Astrocyte (in vitro differentiated cells and primary cell): Measurements from ENCODE around the gene TMEM256. TPM values are rescaled to one million over a fixed set of nuclear protein-coding genes. Genes with fewer than 3 reads are reported as not detected.
"Not testable (repeated sequence)": the region's sequence is repeated elsewhere in the genome, so short reads cannot be mapped to it uniquely, and the experiment has no call there.

Source experiments
- DNase-seq: peaks from one replicate; pipeline ENCODE4 v3.0.0-alpha.2; 2010; ENCODE audit warnings: low read depth
- FAIRE-seq: peaks from 2 replicates; lab custom pipeline; 2011; peaks lifted over from hg19 to GRCh38; lab: Jason Lieb, UNC
- H2AFZ ChIP-seq: 2 replicates; pipeline ENCODE4 v1.6.0; 2012; ENCODE audit warnings: low read depth, low read length, inconsistent platforms
- H3K27ac ChIP-seq: 2 replicates; pipeline ENCODE4 v1.5.1; 2011; ENCODE audit warnings: low read depth, low read length, inconsistent platforms
- H3K27me3 ChIP-seq: 2 replicates; pipeline ENCODE4 v1.6.0; 2011; ENCODE audit warnings: low read length, inconsistent platforms; ENCODE audit not compliant: insufficient read depth
- H3K36me3 ChIP-seq: 2 replicates; pipeline ENCODE4 v1.5.1; 2011; ENCODE audit warnings: low read length, inconsistent platforms; ENCODE audit not compliant: insufficient read depth
- H3K4me1 ChIP-seq: 2 replicates; pipeline ENCODE4 v1.5.1; 2011; ENCODE audit warnings: low read length, inconsistent platforms; ENCODE audit not compliant: insufficient read depth
- H3K4me2 ChIP-seq: 2 replicates; pipeline ENCODE4 v1.6.0; 2012; ENCODE audit warnings: low read length, inconsistent platforms
- H3K4me3 ChIP-seq: 2 replicates; pipeline ENCODE4 v1.5.1; 2011; ENCODE audit warnings: low read depth, mild to moderate bottlenecking, low read length, inconsistent platforms; ENCODE audit not compliant: insufficient read depth
- H3K79me2 ChIP-seq: 2 replicates; pipeline ENCODE4 v1.6.0; 2012; ENCODE audit warnings: mild to moderate bottlenecking, low read length, inconsistent platforms; ENCODE audit not compliant: insufficient read depth
- H3K9ac ChIP-seq: 2 replicates; pipeline ENCODE4 v1.6.0; 2012; ENCODE audit warnings: mild to moderate bottlenecking, low read length, inconsistent platforms
- H3K9me3 ChIP-seq: 2 replicates; pipeline ENCODE4 v1.5.1; 2012; ENCODE audit warnings: low read depth, mild to moderate bottlenecking, low read length, inconsistent platforms; ENCODE audit not compliant: insufficient read depth
- H4K20me1 ChIP-seq: 2 replicates; pipeline ENCODE4 v1.6.0; 2012; ENCODE audit warnings: low read length, inconsistent platforms; ENCODE audit not compliant: insufficient read depth
- H3K27ac Mint-ChIP-seq: one replicate; pipeline ENCODE4 v1.8.0; 2021; ENCODE audit warnings: mild to moderate bottlenecking, mixed read lengths; ENCODE audit not compliant: unreplicated experiment
- H3K27me3 Mint-ChIP-seq: one replicate; pipeline ENCODE4 v1.8.0; 2021; ENCODE audit warnings: low read depth, mixed read lengths; ENCODE audit not compliant: unreplicated experiment
- H3K36me3 Mint-ChIP-seq: one replicate; pipeline ENCODE4 v1.8.0; 2021; ENCODE audit warnings: low read depth, mixed read lengths; ENCODE audit not compliant: unreplicated experiment
- H3K4me1 Mint-ChIP-seq: one replicate; pipeline ENCODE4 v1.8.0; 2021; ENCODE audit warnings: low read depth, mixed read lengths; ENCODE audit not compliant: unreplicated experiment
- H3K4me3 Mint-ChIP-seq: one replicate; pipeline ENCODE4 v1.8.0; 2021; ENCODE audit warnings: mild to moderate bottlenecking, moderate library complexity, mixed read lengths; ENCODE audit not compliant: unreplicated experiment
- H3K9me3 Mint-ChIP-seq: one replicate; pipeline ENCODE4 v1.8.0; 2021; ENCODE audit warnings: mild to moderate bottlenecking, mixed read lengths; ENCODE audit not compliant: unreplicated experiment
- EZH2 ChIP-seq: IDR thresholded peaks from 2 replicates; pipeline ENCODE4 v1.6.1; 2012; ENCODE audit warnings: mild to moderate bottlenecking, low read length, inconsistent platforms; ENCODE audit not compliant: insufficient read depth
- total RNA-seq: library from RNA; stranded (reverse); gene quantifications from 2 replicates; pipeline ENCODE4 v1.2.1, GENCODE V29; 2021
- TF ChIP-seq, protein P1 (sequence below): IDR thresholded peaks from 2 replicates; pipeline ENCODE4 v1.5.1; 2011; ENCODE audit warnings: low read depth, mild to moderate bottlenecking, inconsistent platforms, low read length, moderate library complexity; ENCODE audit not compliant: insufficient read depth

TMEM256 gene
- total RNA-seq, 1 donor from 2014 or later, result 45.7 TPM

GRCh38 chr17:7370853-7371252 is 33.0 kb downstream of the TMEM256 start:
- no peak for FAIRE-seq
- DNase-seq, result no peak

GRCh38 chr17:7369825-7370224 is 34.1 kb downstream of the TMEM256 start:
- TF ChIP-seq, protein P1, sequence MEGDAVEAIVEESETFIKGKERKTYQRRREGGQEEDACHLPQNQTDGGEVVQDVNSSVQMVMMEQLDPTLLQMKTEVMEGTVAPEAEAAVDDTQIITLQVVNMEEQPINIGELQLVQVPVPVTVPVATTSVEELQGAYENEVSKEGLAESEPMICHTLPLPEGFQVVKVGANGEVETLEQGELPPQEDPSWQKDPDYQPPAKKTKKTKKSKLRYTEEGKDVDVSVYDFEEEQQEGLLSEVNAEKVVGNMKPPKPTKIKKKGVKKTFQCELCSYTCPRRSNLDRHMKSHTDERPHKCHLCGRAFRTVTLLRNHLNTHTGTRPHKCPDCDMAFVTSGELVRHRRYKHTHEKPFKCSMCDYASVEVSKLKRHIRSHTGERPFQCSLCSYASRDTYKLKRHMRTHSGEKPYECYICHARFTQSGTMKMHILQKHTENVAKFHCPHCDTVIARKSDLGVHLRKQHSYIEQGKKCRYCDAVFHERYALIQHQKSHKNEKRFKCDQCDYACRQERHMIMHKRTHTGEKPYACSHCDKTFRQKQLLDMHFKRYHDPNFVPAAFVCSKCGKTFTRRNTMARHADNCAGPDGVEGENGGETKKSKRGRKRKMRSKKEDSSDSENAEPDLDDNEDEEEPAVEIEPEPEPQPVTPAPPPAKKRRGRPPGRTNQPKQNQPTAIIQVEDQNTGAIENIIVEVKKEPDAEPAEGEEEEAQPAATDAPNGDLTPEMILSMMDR, result no peak
- TF ChIP-seq EZH2, result no peak
- Histone ChIP-seq H3K9ac (no peak overlapping the region), H2AFZ (no peak overlapping the region), H3K36me3 (no peaks in the 10 kb centered on the region), H3K4me3 (no peak overlapping the region), H3K27ac (no peak overlapping the region), H3K9me3 (no peaks in the 10 kb centered on the region), H4K20me1 (no peaks in the 10 kb centered on the region), H3K4me1 (no peaks in the 10 kb centered on the region), H3K4me2 (no peak overlapping the region), H3K79me2 (no peaks in the 10 kb centered on the region), H3K27me3 (peaks cover 2% of the 10 kb centered on the region)
- FAIRE-seq (no peak), DNase-seq (no peak)
- Mint-ChIP-seq H3K27ac (no peak overlapping the region), H3K4me1 (peaks cover 1% of the 10 kb centered on the region), H3K27me3 (peaks cover 21% of the 10 kb centered on the region), H3K36me3 (no peaks in the 10 kb centered on the region), H3K4me3 (no peak overlapping the region), H3K9me3 (no peaks in the 10 kb centered on the region)

More at GRCh38 chr17:7370853-7371252, 33.0 kb downstream of the TMEM256 start:
- no peaks in the 10 kb centered on the region for H3K79me2 ChIP-seq
- no peak overlapping the region for H2AFZ ChIP-seq
- no peak overlapping the region for H3K27ac ChIP-seq
- no peak overlapping the region for H3K4me2 ChIP-seq
- no peaks in the 10 kb centered on the region for H3K36me3 Mint-ChIP-seq
- no peaks in the 10 kb centered on the region for H4K20me1 ChIP-seq
- H3K4me1 Mint-ChIP-seq, result peaks cover 1% of the 10 kb centered on the region
- no peak overlapping the region for H3K9ac ChIP-seq
- no peaks in the 10 kb centered on the region for H3K36me3 ChIP-seq
- no peaks in the 10 kb centered on the region for H3K9me3 Mint-ChIP-seq
- TF ChIP-seq EZH2, result no peak
- TF ChIP-seq, protein P1, result no peak
- H3K4me3 Mint-ChIP-seq, result no peak overlapping the region
- H3K27ac Mint-ChIP-seq, result no peak overlapping the region
- H3K27me3 ChIP-seq, result peaks cover 2% of the 10 kb centered on the region
- H3K4me3 ChIP-seq, result no peak overlapping the region
- H3K9me3 ChIP-seq, result no peaks in the 10 kb centered on the region
- no peaks in the 10 kb centered on the region for H3K4me1 ChIP-seq
- peaks cover 18% of the 10 kb centered on the region for H3K27me3 Mint-ChIP-seq

DNA sequence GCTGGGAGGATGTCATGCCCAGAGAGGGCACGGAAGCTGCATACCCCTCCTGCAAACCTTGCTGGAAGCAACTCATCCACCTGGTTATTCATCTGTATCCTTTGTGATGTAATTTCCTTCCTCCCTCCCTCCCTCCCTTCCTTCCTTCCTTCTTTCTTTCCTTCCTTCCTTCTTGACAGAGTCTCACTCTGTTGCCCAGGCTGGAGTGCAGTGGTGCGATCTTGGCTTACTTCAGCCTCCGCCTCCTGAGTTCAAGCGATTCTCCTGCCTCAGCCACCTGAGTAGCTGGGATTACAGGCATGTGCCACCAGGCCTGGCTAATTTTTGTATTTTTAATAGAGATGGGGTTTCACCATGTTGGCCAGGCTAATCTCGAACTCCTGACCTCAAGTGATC is 35.3 kb downstream of the TMEM256 start:
- H3K27me3 Mint-ChIP-seq, result peaks cover 21% of the 10 kb centered on the region
- H3K36me3 ChIP-seq, H3K4me1 Mint-ChIP-seq, H3K79me2 ChIP-seq, H3K4me3 Mint-ChIP-seq, H3K27ac Mint-ChIP-seq, H3K27me3 ChIP-seq, H3K36me3 Mint-ChIP-seq, FAIRE-seq, H3K9me3 Mint-ChIP-seq, H3K4me2 ChIP-seq, H3K27ac ChIP-seq, H2AFZ ChIP-seq, H3K9me3 ChIP-seq, H4K20me1 ChIP-seq, DNase-seq, H3K4me1 ChIP-seq, H3K4me3 ChIP-seq, H3K9ac ChIP-seq: not testable (repeated sequence)
